Neural progenitor cell (in vitro differentiated cells): ENCODE data around the gene ANKRD34A. TPM values are rescaled to one million over a fixed set of nuclear protein-coding genes. Genes with fewer than 3 reads are reported as not detected.

Experiments used
- DNase-seq: peaks from one replicate; pipeline ENCODE4 v3.0.0-alpha.2; 2016; ENCODE audit warnings: low spot score
- H2AFZ ChIP-seq: fragments of 200-600 bp; sonication (generic); replicated peaks from 2 replicates; pipeline ENCODE4 v1.6.1; 2016; ENCODE audit warnings: antibody characterized with exemption
- H3F3A ChIP-seq: fragments of 200-600 bp; sonication (generic); 2 replicates; pipeline ENCODE4 v1.6.1; 2016; ENCODE audit warnings: antibody characterized with exemption, low read depth
- H3K27ac ChIP-seq: fragments of 200-600 bp; sonication (generic); 2 replicates; pipeline ENCODE4 v1.5.1; 2016; ENCODE audit warnings: mild to moderate bottlenecking
- H3K27me3 ChIP-seq: fragments of 200-600 bp; sonication (generic); 2 replicates; pipeline ENCODE4 v1.6.1; 2016; ENCODE audit warnings: mild to moderate bottlenecking, moderate library complexity
- H3K36me3 ChIP-seq: fragments of 200-600 bp; sonication (generic); 2 replicates; pipeline ENCODE4 v1.5.1; 2016
- H3K4me1 ChIP-seq: fragments of 200-600 bp; sonication (generic); 2 replicates; pipeline ENCODE4 v1.6.1; 2016; ENCODE audit warnings: mixed run types
- H3K4me2 ChIP-seq: fragments of 200-600 bp; sonication (generic); 2 replicates; pipeline ENCODE4 v1.6.1; 2016
- H3K4me3 ChIP-seq: fragments of 200-600 bp; sonication (generic); 2 replicates; pipeline ENCODE4 v1.5.1; 2016
- H3K79me2 ChIP-seq: fragments of 200-600 bp; sonication (generic); 2 replicates; pipeline ENCODE4 v1.6.1; 2016; ENCODE audit warnings: low read depth
- H3K9ac ChIP-seq: fragments of 200-600 bp; sonication (generic); 2 replicates; pipeline ENCODE4 v1.6.1; 2016
- H3K9me3 ChIP-seq: fragments of 200-600 bp; sonication (generic); 2 replicates; pipeline ENCODE4 v1.5.1; 2016; ENCODE audit warnings: low read depth
- H4K20me1 ChIP-seq: fragments of 200-600 bp; sonication (generic); 2 replicates; pipeline ENCODE4 v1.6.1; 2016; ENCODE audit warnings: low read depth
- H3K27ac Mint-ChIP-seq: 3 replicates; pipeline ENCODE4 v1.8.0; 2021; ENCODE audit warnings: mixed read lengths
- H3K27me3 Mint-ChIP-seq: 2 replicates; pipeline ENCODE4 v1.8.0; 2022; ENCODE audit warnings: low read depth, mild to moderate bottlenecking, inconsistent platforms, moderate library complexity, mixed read lengths; ENCODE audit not compliant: insufficient read depth
- H3K36me3 Mint-ChIP-seq: 3 replicates; pipeline ENCODE4 v1.8.0; 2021; ENCODE audit warnings: mixed read lengths
- H3K4me1 Mint-ChIP-seq: 3 replicates; pipeline ENCODE4 v1.8.0; 2021; ENCODE audit warnings: mixed read lengths
- H3K4me3 Mint-ChIP-seq: 3 replicates; pipeline ENCODE4 v1.8.0; 2021; ENCODE audit warnings: mild to moderate bottlenecking, moderate library complexity, mixed read lengths
- H3K9me3 Mint-ChIP-seq: 3 replicates; pipeline ENCODE4 v1.8.0; 2020; ENCODE audit warnings: mixed read lengths
- EZH2 ChIP-seq: fragments of 200-600 bp; sonication (generic); IDR thresholded peaks from 2 replicates; pipeline ENCODE4 v1.6.1; 2017; ENCODE audit warnings: antibody characterized with exemption, mild to moderate bottlenecking, moderate library complexity
- EZH2phosphoT487 ChIP-seq: fragments of 200-600 bp; sonication (generic); IDR thresholded peaks from 2 replicates; pipeline ENCODE4 v1.6.1; 2017; ENCODE audit warnings: antibody characterized with exemption
- total RNA-seq: library from RNA; depleted of rRNA; stranded (reverse); fragments of >200 nt; gene quantifications from 2 replicates; pipeline ENCODE4 v1.2.3, GENCODE V29; 2015; ENCODE audit warnings: low replicate concordance
- TF ChIP-seq, protein P1 (sequence below): fragments of 200-600 bp; sonication (generic); IDR thresholded peaks from 2 replicates; pipeline ENCODE4 v1.5.1; 2017; ENCODE audit warnings: antibody characterized with exemption, mild to moderate bottlenecking

Gene ANKRD34A
- total RNA-seq, 1 donor from 2014 or later = 0.06 TPM

DNA sequence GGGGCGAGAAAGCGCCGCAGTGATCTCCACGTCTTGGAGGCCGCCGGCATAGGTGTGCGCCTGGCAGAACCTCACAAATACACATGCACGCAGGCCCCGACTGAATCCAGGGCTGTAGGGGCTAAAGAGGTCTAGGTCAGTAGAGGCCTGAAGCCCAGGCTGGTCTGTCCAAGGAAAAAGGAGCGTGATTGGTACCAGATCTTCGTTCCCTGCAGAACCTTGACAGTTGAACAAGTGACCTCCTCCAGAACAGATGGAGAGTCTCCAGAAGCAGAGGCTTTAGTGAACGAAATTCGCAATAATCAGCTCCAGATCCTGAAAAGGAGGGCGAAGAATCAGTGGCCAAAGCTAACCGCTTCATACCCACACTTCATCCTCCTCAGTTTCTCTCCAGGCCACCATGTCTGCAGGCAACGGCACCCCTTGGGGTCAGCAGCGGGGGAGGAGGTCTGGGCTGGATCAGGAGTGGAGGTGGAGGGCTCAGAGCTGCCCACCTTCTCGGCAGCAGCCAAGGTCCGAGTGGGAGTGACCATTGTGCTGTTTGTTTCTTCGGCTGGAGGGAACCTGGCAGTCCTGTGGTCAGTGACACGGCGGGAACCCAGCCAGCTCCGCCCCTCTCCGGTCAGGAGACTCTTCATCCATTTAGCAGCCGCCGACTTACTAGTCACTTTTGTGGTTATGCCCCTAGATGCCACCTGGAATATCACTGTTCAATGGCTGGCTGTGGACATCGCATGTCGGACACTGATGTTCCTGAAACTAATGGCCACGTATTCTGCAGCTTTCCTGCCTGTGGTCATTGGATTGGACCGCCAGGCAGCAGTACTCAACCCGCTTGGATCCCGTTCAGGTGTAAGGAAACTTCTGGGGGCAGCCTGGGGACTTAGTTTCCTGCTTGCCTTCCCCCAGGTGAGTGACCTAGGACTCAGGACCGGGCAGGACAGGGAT, 45.1 kb downstream of the ANKRD34A start:
- no peaks in the 10 kb centered on the region for H3K79me2 ChIP-seq
- H3K9ac ChIP-seq = no peak overlapping the region
- H3K9me3 Mint-ChIP-seq = no peaks in the 10 kb centered on the region
- peak overlapping the region; percentile 94 for H3K27ac Mint-ChIP-seq
- peak overlapping the region; percentile 78 for H3K4me3 ChIP-seq
- peak overlapping the region; percentile 87 for H3K4me2 ChIP-seq
- DNase-seq = peak; percentile 62
- H3K36me3 Mint-ChIP-seq = peaks cover 16% of the 10 kb centered on the region
- peaks cover 13% of the 10 kb centered on the region for H3K27me3 ChIP-seq
- no peaks in the 10 kb centered on the region for H3K36me3 ChIP-seq
- H3K4me1 ChIP-seq = peaks cover 6% of the 10 kb centered on the region
- peaks cover 43% of the 10 kb centered on the region for H3F3A ChIP-seq
- H3K9me3 ChIP-seq = no peaks in the 10 kb centered on the region
- TF ChIP-seq EZH2phosphoT487 = no peak
- TF ChIP-seq, protein P1, sequence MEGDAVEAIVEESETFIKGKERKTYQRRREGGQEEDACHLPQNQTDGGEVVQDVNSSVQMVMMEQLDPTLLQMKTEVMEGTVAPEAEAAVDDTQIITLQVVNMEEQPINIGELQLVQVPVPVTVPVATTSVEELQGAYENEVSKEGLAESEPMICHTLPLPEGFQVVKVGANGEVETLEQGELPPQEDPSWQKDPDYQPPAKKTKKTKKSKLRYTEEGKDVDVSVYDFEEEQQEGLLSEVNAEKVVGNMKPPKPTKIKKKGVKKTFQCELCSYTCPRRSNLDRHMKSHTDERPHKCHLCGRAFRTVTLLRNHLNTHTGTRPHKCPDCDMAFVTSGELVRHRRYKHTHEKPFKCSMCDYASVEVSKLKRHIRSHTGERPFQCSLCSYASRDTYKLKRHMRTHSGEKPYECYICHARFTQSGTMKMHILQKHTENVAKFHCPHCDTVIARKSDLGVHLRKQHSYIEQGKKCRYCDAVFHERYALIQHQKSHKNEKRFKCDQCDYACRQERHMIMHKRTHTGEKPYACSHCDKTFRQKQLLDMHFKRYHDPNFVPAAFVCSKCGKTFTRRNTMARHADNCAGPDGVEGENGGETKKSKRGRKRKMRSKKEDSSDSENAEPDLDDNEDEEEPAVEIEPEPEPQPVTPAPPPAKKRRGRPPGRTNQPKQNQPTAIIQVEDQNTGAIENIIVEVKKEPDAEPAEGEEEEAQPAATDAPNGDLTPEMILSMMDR = no peak
- no peak for TF ChIP-seq EZH2
- peak overlapping the region; percentile 92 for H2AFZ ChIP-seq
- peaks cover 27% of the 10 kb centered on the region for H3K4me1 Mint-ChIP-seq
- H4K20me1 ChIP-seq = no peaks in the 10 kb centered on the region
- H3K27me3 Mint-ChIP-seq = no peaks in the 10 kb centered on the region
- H3K4me3 Mint-ChIP-seq = peak overlapping the region; percentile 96
- H3K27ac ChIP-seq = no peak overlapping the region

DNA sequence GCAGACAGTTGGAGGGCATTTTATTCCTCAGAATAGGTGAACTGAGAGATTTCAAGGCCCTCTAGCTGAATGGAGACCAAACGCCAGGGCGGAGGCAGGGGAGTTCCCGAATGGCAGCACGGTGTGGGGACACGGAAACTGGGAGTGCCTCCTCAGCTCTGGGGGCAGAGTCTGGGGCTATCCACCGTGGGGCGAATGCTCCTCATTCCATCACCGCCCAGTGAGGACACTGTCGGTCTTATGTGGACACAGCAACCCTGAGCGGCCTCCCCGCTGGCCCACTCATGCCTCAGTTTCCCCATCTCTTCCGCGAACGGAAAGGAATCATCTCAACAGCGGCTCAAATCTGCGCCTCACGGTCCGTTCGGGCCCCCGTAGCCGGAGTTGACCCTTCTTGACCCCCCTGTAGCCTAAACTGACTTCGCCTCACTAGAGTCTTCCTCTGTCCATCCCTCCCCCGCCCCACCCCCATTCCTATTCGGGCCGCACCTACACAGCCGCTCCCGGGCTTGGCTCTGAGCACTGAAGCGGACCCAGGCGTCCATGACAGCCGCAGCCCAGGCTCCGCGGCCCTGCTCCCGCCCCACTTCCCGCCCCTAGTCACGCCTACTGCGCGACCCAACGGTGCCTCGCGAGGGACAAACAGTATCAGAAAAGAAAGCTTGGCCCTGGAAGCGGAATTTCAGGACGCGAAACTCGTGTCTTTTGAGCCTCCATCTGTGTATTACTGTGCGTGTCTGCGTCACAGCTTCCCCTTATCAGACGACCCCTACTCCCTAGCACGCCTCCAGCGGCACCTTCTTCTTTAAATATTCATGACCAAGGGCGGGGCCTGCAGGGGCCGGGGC, 46.0 kb downstream of the ANKRD34A start, which contains the start of gene PEX11B:
TSS of gene PEX11B (minus strand) at position 574 of the 848 bp plus-strand sequence. CDS start at position 545, 29 bp downstream.
- Mint-ChIP-seq H3K9me3 (no peaks in the 10 kb centered on the region), H3K4me1 (peaks cover 27% of the 10 kb centered on the region), H3K27me3 (no peaks in the 10 kb centered on the region), H3K36me3 (peaks cover 19% of the 10 kb centered on the region), H3K27ac (peak within 1 kb of the TSS; percentile 94), H3K4me3 (peak within 1 kb of the TSS; percentile 96)
- peak within 1 kb of the TSS; percentile 30 for H3K9ac ChIP-seq
- H3K4me2 ChIP-seq = peak within 1 kb of the TSS; percentile 87
- peaks cover 13% of the 10 kb centered on the region for H3K27me3 ChIP-seq
- H2AFZ ChIP-seq = peak within 1 kb of the TSS; percentile 92
- peak; percentile 42 for TF ChIP-seq EZH2
- TF ChIP-seq EZH2phosphoT487 = no peak
- no peaks in the 10 kb centered on the region for H3K79me2 ChIP-seq
- no peaks in the 10 kb centered on the region for H3K36me3 ChIP-seq
- peaks cover 6% of the 10 kb centered on the region for H3K4me1 ChIP-seq
- H3K9me3 ChIP-seq = no peaks in the 10 kb centered on the region
- no peaks in the 10 kb centered on the region for H4K20me1 ChIP-seq
- peaks cover 39% of the 10 kb centered on the region for H3F3A ChIP-seq
- peak within 1 kb of the TSS; percentile 78 for H3K4me3 ChIP-seq
- peak; percentile 89 for DNase-seq
- no peak within 1 kb of the TSS for H3K27ac ChIP-seq

DNA sequence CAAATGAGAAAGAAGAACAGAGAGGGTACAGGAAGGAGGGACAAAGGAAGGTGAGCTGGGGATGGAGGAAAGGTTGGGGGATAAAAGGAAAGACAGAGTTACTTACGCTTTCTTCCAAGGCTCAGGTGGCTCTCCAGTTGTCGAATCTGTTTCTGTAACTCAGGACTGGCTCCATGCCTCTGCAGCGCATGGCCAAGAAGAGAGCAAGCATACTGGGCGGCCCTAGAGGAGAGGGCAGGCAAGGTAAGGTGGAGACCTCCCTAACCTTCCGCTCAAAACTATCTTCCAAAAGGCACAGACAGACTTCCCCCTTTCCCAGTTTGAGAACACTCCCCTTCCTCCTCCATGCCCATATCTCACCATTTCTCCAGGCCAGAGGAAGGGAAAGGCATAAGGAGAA, 46.8 kb downstream of the ANKRD34A start:
- no peak for DNase-seq
- peak overlapping the region; percentile 87 for H3K4me2 ChIP-seq
- peaks cover 15% of the 10 kb centered on the region for H3K36me3 Mint-ChIP-seq
- no peak overlapping the region for H2AFZ ChIP-seq
- H3F3A ChIP-seq = peaks cover 31% of the 10 kb centered on the region
- peaks cover 13% of the 10 kb centered on the region for H3K27me3 ChIP-seq
- H3K4me3 ChIP-seq = peak overlapping the region; percentile 78
- no peaks in the 10 kb centered on the region for H3K79me2 ChIP-seq
- no peaks in the 10 kb centered on the region for H3K9me3 Mint-ChIP-seq
- no peak overlapping the region for H3K27ac Mint-ChIP-seq
- TF ChIP-seq, protein P1 = no peak
- TF ChIP-seq EZH2phosphoT487 (no peak), EZH2 (no peak)
- H3K4me3 Mint-ChIP-seq = peak overlapping the region; percentile 96
- H4K20me1 ChIP-seq = no peaks in the 10 kb centered on the region
- peaks cover 27% of the 10 kb centered on the region for H3K4me1 Mint-ChIP-seq
- no peaks in the 10 kb centered on the region for H3K27me3 Mint-ChIP-seq
- no peaks in the 10 kb centered on the region for H3K36me3 ChIP-seq
- peaks cover 6% of the 10 kb centered on the region for H3K4me1 ChIP-seq
- no peak overlapping the region for H3K9ac ChIP-seq
- no peaks in the 10 kb centered on the region for H3K9me3 ChIP-seq
- no peak overlapping the region for H3K27ac ChIP-seq
